ENCODE data around the gene DNM3.

The DNM3 gene

GRCh38 chr1:171931752-171932151 is 90.5 kb downstream of the DNM3 start:
- no peak for DNase-seq

- no peak for DNase-seq
Measured at GRCh38 chr1:171934664-171935063, 93.4 kb downstream of the DNM3 start.

GRCh38 chr1:171935086-171935485 is 93.8 kb downstream of the DNM3 start:
- no peak for DNase-seq

- DNase-seq, result no peak
Measured at GRCh38 chr1:171935664-171936063, 94.4 kb downstream of the DNM3 start.

- DNase-seq, result no peak
Measured at GRCh38 chr1:171937938-171938337, 96.6 kb downstream of the DNM3 start.

GRCh38 chr1:171939740-171940139 is 98.4 kb downstream of the DNM3 start:
- DNase-seq, result no peak

- DNase-seq, result no peak
Measured at GRCh38 chr1:171940368-171940767, 99.1 kb downstream of the DNM3 start.

- DNase-seq, result no peak
Measured at GRCh38 chr1:171941920-171942319, 100.6 kb downstream of the DNM3 start.

- DNase-seq, result no peak
Measured at GRCh38 chr1:171943973-171944561, 102.8 kb downstream of the DNM3 start.

GRCh38 chr1:171948511-171948910 is 107.2 kb downstream of the DNM3 start:
- peak; percentile 32 for DNase-seq

- no peak for DNase-seq
Measured at GRCh38 chr1:171949316-171949715, 108.0 kb downstream of the DNM3 start.

- DNase-seq, result no peak
Measured at GRCh38 chr1:171953835-171954234, 112.5 kb downstream of the DNM3 start.

GRCh38 chr1:171954361-171954760 is 113.1 kb downstream of the DNM3 start:
- DNase-seq, result no peak

- DNase-seq, result peak; percentile 3
Measured at GRCh38 chr1:171961861-171962260, 120.6 kb downstream of the DNM3 start.

- DNase-seq, result no peak
Measured at GRCh38 chr1:171963762-171964161, 122.5 kb downstream of the DNM3 start.

GRCh38 chr1:171965777-171966176 is 124.5 kb downstream of the DNM3 start:
- DNase-seq, result no peak

GRCh38 chr1:171966426-171967220 is 125.3 kb downstream of the DNM3 start:
- no peak for DNase-seq

GRCh38 chr1:171969226-171969625 is 127.9 kb downstream of the DNM3 start:
- no peak for DNase-seq

- DNase-seq, result no peak
Measured at GRCh38 chr1:171969813-171970212, 128.5 kb downstream of the DNM3 start.

- no peak for DNase-seq
Measured at GRCh38 chr1:171972846-171973245, 131.5 kb downstream of the DNM3 start.

GRCh38 chr1:171973421-171973820 is 132.1 kb downstream of the DNM3 start:
- DNase-seq, result peak; percentile 6

- DNase-seq, result no peak
Measured at GRCh38 chr1:171981303-171981702, 140.0 kb downstream of the DNM3 start.

GRCh38 chr1:171983584-171983983 is 142.3 kb downstream of the DNM3 start:
- peak; percentile 12 for DNase-seq

GRCh38 chr1:171984262-171984661 is 143.0 kb downstream of the DNM3 start:
- no peak for DNase-seq
